ENCODE measurements around the gene SPATA9.

DNA sequence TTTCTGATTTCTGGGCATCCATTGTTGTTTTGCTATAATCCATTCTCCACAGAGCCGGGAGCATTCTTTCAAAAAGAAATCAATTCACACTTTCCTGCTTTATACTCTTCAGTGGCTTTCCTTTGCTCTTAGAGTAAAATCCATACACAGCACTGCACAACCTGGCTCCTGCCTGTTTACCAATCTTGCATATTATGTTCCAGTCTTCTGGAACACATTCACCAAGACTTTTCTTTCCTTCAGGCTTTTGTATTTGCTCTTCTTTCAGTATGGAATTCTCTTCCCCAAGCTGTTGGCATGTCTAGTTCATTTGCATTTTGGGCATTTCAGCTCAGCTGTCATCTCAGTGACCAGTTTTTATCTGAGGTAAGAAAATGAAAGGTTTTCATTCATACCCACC, 29.9 kb downstream of the SPATA9 start:
- TF ChIP-seq, protein P1, sequence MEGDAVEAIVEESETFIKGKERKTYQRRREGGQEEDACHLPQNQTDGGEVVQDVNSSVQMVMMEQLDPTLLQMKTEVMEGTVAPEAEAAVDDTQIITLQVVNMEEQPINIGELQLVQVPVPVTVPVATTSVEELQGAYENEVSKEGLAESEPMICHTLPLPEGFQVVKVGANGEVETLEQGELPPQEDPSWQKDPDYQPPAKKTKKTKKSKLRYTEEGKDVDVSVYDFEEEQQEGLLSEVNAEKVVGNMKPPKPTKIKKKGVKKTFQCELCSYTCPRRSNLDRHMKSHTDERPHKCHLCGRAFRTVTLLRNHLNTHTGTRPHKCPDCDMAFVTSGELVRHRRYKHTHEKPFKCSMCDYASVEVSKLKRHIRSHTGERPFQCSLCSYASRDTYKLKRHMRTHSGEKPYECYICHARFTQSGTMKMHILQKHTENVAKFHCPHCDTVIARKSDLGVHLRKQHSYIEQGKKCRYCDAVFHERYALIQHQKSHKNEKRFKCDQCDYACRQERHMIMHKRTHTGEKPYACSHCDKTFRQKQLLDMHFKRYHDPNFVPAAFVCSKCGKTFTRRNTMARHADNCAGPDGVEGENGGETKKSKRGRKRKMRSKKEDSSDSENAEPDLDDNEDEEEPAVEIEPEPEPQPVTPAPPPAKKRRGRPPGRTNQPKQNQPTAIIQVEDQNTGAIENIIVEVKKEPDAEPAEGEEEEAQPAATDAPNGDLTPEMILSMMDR (IDR thresholded peaks at IDR 0.05), result no peak
- no peak for TF ChIP-seq POLR2A (IDR thresholded peaks at IDR 0.05)
